ENCODE measurements around the gene NOP56. TPM values are rescaled to one million over a fixed set of nuclear protein-coding genes. Genes with fewer than 3 reads are reported as not detected.
A peak's percentile ranks its signal among the peaks of the same experiment; 100 is the strongest.

The NOP56 gene
- total RNA-seq, 2 donors from 2014 or later, result 78.7 to 79.7 TPM

DNA sequence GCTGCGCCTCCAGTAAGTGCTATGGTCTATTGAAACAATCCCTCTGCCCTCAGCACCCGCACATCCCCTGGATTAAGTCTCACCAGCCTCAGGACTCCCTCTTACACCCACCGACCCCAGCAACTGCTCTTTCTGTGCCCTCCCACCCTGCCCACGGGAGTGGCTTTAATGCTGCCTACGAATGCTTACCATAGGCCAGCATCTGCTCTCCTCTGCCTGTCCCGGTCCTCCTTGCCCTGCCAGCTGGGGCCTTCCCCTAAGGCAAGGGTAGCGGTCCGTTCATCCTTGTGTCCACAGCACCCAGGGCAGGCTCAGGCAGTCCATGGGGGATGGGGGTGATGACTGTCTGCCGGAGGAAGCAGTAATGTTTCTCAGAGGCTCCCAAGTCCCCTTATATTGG is 44.2 kb downstream of the NOP56 start:
- intact Hi-C loops (cut with DNase I), result no loop called here
- DNase-seq (ENCODE audit: low spot score), result peak; percentile 51

DNA sequence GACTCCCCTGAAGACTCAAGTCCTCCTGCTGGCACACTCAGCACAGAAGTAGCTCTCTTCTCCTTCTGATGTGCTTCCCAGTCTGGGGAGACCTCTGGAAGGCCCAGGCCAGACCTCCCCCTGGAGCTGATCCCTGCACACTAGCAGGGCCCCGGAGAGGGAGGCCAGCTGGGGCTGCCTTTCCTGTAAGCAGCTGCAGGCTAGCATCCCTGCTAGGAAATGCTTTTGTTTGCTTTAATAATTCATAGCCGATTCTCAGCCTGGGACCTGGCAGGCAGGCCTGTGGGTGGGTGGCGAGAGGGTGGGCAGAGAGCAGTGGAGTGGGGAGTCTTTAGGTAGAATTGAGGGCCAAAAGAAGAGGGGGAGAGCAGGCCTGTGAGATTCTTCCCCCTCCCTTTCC is 45.3 kb downstream of the NOP56 start:
- intact Hi-C loops (cut with DNase I), result no loop called here
- peak; percentile 59 for DNase-seq (ENCODE audit: low spot score)

DNA sequence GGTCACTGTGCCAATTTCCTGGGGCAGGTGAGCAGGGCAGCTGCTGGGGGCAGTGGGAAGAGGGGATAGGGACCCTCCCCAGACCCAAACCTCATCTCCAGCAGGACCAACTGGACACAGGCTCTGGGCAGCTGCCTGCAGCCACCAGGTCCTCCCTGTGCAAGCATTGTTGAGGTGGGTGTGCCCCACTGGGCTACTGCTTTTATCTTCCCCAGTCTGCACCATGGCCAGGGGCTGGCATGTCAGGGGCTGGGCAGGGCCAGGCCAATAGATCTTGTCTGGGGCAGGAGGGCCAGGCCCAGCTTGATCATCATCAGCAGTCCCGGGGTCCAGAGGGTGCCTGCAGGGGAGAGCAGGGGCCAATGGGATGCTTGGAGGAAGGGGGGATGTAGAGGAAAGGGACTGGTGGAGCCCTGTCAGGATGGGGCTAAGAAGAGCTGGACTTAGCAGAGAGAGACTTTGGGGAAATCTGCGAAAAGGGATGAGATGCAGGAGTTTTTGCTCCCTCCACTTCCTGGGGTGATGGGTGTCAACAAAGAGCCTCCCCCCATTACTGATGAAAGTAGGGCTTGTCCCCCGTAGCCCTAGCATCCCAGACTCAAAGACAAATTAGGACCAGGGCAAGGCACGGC is 45.9 kb downstream of the NOP56 start:
- no peak for DNase-seq (ENCODE audit: low spot score)
- intact Hi-C loops (cut with DNase I), result no loop called here

- DNase-seq (ENCODE audit: low spot score), result no peak
- intact Hi-C loops (cut with DNase I), result no loop called here
Measured at GRCh38 chr20:2698912-2699311, 46.5 kb downstream of the NOP56 start.

DNA sequence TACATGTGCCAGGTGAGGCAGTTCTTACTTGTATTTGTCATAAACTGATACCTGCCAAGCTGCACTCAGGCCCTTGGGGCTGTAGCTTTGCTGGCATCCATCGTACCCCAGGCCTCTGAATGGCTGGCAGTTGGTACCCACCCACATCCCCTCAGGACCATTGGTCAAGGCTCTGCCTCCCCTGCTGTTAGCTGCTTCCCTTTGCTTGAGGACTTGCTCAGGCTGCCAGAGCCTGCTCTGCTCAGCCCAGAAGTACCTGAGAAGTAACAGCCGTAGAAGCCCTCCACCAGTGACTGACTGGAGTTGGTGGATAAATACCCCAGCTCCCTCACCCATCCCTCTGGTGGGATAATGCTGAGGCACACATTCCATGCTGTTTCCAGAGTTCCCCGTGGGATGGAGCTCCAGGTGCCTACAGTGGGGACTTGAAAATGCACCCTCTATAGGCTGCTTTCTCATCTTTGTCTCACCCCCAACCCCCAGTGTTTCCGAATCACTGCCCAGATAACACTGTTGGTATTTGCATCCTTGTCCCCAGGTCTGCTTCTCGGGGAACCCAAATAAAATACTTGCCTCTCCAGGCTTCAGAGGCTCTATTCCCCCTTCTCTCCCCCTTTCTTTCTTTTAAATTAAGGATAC is 47.5 kb downstream of the NOP56 start:
- DNase-seq (ENCODE audit: low spot score), result no peak
- intact Hi-C loops (cut with DNase I), result loop anchor here in 1 of 2 donors (10.0 kb wide), 1 partner anchor 155 kb away; no protein-coding TSS in a partner anchor

DNA sequence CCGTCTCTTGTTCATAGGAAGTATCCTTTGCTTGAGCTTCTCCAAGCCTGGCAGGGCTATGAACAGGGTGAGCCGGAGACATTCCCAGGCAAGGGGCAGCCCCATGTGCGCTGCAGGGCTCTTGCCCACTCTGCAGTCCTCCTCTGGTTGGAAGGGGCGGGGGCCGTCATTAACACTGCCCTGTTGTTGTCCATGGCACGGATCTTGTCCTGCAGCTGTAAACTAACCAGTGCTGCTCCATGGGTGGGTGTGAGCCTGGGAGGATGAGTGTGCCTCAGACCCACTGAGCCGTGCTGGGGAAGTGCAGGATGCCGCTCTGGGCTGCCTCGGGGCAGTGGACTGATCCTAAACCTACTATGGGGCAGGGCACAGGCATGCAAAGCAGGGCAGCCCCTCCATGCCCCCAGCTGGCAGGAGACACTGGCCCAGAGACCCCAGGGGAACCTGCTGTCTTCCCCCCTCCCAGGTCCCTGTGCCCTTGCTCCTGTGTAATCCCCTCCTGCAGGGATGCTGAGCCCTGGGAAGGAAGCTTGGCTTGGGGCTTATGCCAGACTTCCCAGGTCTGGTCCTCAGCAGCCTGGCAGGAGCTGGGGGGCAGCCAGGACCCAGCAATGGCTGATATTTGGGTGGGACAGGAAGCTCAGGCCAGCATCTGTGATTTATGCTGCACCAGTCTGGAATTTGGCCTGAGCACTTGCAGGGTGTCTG is 48.6 kb downstream of the NOP56 start:
- intact Hi-C loops (cut with DNase I), result loop anchor here in 1 of 2 donors (10.0 kb wide), 1 partner anchor 154 kb away; no protein-coding TSS in a partner anchor
- DNase-seq (ENCODE audit: low spot score), result no peak

GRCh38 chr20:2701671-2702081 is 49.2 kb downstream of the NOP56 start:
- intact Hi-C loops (cut with DNase I), result loop anchor here in 1 of 2 donors (10.0 kb wide), 1 partner anchor 153 kb away; no protein-coding TSS in a partner anchor
- no peak for DNase-seq (ENCODE audit: low spot score)

DNA sequence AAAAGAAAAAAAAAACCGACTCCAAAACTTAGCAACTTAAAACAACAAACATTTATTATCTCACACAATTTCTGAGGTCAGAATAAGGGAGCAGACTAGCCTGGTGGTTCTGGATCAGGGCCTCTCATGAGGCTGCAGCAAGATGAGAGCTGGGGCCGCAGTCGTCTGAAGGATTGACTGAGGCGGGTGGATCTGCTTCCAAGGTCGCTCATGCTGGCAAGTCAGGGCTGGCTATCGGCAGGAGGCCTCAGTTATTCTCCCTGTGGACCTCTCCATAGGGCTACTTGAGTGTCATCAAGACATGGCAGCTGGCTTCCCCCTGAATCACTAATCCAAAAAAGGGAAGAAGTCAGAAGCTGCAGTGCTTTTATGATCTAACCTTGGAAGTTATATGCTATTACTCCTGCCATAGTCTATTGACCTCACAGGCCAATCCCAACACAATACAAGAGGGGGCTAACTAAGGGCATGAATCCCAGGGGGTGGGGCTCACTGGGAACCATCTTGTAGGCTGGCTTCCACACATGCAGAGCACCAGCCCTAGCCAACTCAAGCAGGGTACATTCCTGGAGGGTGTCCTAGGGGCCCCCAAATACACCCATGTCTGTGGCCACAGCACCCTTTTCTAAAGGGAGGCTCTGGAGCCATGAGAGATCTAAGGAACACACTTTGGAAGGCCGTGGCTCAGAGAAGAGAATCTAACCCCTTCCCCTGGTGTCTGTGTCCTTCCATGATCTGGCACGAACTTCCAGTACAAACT is 51.5 kb downstream of the NOP56 start:
- no peak for DNase-seq (ENCODE audit: low spot score)
- intact Hi-C loops (cut with DNase I), result loop anchor here in 1 of 2 donors (10.0 kb wide), 1 partner anchor 151 kb away; no protein-coding TSS in a partner anchor

DNA sequence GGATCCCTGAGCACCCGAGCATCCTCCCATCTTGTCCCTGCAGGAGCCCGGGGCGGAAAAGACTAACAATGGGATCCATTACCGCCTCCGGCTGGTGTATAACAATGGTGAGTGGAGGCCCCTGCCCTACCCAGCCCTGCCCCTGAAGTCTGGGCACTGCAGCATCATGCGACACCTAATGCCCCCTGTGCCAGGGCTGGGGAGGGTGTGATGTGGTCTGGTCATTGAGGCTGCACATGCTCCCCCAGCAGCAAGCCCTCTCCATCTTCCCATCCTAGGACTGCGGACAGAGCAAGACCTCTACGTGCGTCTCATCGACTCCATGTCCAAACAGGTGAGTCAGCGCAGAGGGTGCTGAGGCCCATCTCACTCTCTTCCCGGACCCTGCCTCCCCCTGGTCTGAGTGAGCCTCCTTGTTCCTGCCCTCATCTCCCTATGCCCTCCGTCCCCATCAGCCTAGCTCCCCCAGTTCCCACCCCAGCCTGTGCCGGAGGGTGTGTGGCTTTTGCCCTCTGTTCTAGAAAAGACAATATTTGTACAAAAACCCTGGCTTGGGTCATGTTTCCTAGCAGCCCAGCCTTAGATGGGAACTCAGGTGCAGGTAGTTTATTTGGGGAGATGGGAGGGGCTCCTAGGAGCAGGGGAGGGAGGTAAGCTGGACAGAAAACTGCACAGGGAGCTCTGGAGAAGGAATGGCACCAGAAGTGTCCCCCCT is 53.7 kb downstream of the NOP56 start:
- no peak for DNase-seq (ENCODE audit: low spot score)
- intact Hi-C loops (cut with DNase I), result loop anchor here in 1 of 2 donors (10.0 kb wide), 1 partner anchor 149 kb away; no protein-coding TSS in a partner anchor

DNA sequence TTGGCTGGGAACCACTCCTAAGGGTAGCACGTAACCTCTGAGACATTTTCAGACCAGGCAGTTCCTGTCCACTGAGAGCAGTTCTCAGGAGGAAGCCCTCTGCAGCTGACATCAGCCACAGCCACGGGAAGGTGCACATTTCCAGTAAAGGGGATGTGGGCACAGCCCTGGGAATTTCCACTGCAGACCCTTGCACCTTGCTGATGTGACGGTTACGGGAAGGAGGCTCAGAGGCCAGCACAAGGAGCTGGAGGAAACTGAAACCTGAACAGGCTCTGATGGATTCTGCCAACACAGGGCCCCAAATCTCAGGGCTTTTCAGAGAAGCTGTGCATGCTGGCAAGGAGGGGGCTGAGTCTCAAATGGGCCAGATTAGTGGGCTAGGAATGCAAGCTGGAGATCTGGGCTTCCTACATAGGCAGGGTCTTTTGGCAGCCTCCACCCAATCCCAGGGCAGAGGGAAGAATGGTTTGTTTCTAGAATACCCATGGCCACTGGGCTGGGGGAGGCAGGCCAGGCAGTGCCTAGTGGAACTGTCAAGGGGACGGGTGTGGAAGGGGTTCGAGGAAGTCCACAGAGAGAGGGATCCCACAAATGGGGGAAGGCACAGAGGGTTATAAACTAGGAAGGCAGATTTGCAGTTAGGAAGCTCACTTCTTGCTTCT is 54.4 kb downstream of the NOP56 start:
- intact Hi-C loops (cut with DNase I), result loop anchor here in 1 of 2 donors (10.0 kb wide), 1 partner anchor 148 kb away; no protein-coding TSS in a partner anchor
- DNase-seq (ENCODE audit: low spot score), result no peak

- intact Hi-C loops (cut with DNase I), result loop anchor here in 1 of 2 donors (10.0 kb wide), 1 partner anchor 147 kb away; no protein-coding TSS in a partner anchor
Measured at GRCh38 chr20:2707353-2708072, 55.1 kb downstream of the NOP56 start.

More at GRCh38 chr20:2707353-2708072, 55.1 kb downstream of the NOP56 start:
- DNase-seq (ENCODE audit: low spot score), result no peak

Small RNA genes within 50 kb of the gene (microRNA-seq; reads per million reads assigned to microRNA genes)
- 2.9 to 4.8 reads per million in 2 donors for gene MIR1292 (ENCODE audit: borderline microRNAs expressed in 2 of 2)

Other genes with a start within 250 kb of the NOP56 start
- gene SNRPB, start 181.8 kb upstream of the NOP56 start, total RNA-seq, result 100 to 1,000 TPM in 1 of 2 donors, 10 to 100 TPM in 1; 68.4 to 111 TPM
- 10 to 100 TPM in 1 of 2 donors, 1 to 10 TPM in 1; 9.5 to 10.0 TPM for gene ZNF343, start 143.7 kb upstream of the NOP56 start, total RNA-seq
- under 1 TPM; 0.14 to 0.56 TPM for gene TMC2, start 116.1 kb upstream of the NOP56 start, total RNA-seq
- 10 to 100 TPM; 47.3 to 48.3 TPM for gene IDH3B, start 11.6 kb downstream of the NOP56 start, total RNA-seq
- gene EBF4, start 40.1 kb downstream of the NOP56 start, total RNA-seq, result 10 to 100 TPM; 11.1 to 17.4 TPM
- 10 to 100 TPM in 1 of 2 donors, 1 to 10 TPM in 1; 9.6 to 36.6 TPM for gene CPXM1, start 148.0 kb downstream of the NOP56 start, total RNA-seq
- not detected for gene C20orf141, start 162.4 kb downstream of the NOP56 start, total RNA-seq
- not detected for gene TMEM239, start 163.7 kb downstream of the NOP56 start, total RNA-seq
- 10 to 100 TPM; 20.1 to 24.8 TPM for gene PCED1A, start 188.0 kb downstream of the NOP56 start, total RNA-seq
- gene VPS16, start 188.1 kb downstream of the NOP56 start, total RNA-seq, result 10 to 100 TPM; 32.3 to 33.1 TPM
- 10 to 100 TPM; 49.2 to 62.5 TPM for gene PTPRA, start 220.8 kb downstream of the NOP56 start, total RNA-seq